Measurements from ENCODE around the gene PGBD5.

Gene PGBD5

GRCh38 chr1:230340526-230341161 lies 85.5 kb downstream of the PGBD5 start:
- TF ChIP-seq SNAI2 (CRISPR knock-in tag; IDR thresholded peaks at IDR 0.05), result no peak
- TF ChIP-seq, protein P1, sequence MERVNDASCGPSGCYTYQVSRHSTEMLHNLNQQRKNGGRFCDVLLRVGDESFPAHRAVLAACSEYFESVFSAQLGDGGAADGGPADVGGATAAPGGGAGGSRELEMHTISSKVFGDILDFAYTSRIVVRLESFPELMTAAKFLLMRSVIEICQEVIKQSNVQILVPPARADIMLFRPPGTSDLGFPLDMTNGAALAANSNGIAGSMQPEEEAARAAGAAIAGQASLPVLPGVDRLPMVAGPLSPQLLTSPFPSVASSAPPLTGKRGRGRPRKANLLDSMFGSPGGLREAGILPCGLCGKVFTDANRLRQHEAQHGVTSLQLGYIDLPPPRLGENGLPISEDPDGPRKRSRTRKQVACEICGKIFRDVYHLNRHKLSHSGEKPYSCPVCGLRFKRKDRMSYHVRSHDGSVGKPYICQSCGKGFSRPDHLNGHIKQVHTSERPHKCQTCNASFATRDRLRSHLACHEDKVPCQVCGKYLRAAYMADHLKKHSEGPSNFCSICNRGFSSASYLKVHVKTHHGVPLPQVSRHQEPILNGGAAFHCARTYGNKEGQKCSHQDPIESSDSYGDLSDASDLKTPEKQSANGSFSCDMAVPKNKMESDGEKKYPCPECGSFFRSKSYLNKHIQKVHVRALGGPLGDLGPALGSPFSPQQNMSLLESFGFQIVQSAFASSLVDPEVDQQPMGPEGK (CRISPR knock-in tag; IDR thresholded peaks at IDR 0.05; ENCODE audit: borderline replicate concordance), result no peak
- TF ChIP-seq OSR1 (CRISPR knock-in tag; IDR thresholded peaks at IDR 0.05), result no peak
- no peak for TF ChIP-seq RARB (CRISPR knock-in tag; IDR thresholded peaks at IDR 0.05)
- no peak for TF ChIP-seq TCF4 (CRISPR knock-in tag; IDR thresholded peaks at IDR 0.05; ENCODE audit: borderline replicate concordance)
- TF ChIP-seq CSDC2 (CRISPR knock-in tag; IDR thresholded peaks at IDR 0.05), result no peak
- TF ChIP-seq ZFP30 (CRISPR knock-in tag; IDR thresholded peaks at IDR 0.05), result no peak
- TF ChIP-seq ESRRG (CRISPR knock-in tag; IDR thresholded peaks at IDR 0.05), result no peak
- TF ChIP-seq ZFP3 (CRISPR knock-in tag; IDR thresholded peaks at IDR 0.05), result no peak
- TF ChIP-seq POU6F1 (CRISPR knock-in tag; IDR thresholded peaks at IDR 0.05; ENCODE audit: borderline replicate concordance, low read depth), result no peak
- no peak for TF ChIP-seq GLIS3 (CRISPR knock-in tag; IDR thresholded peaks at IDR 0.05)
- no peak for TF ChIP-seq ZNF70 (CRISPR knock-in tag; IDR thresholded peaks at IDR 0.05)
- no peak for TF ChIP-seq ISL1 (CRISPR knock-in tag; IDR thresholded peaks at IDR 0.05)
- no peak for TF ChIP-seq TOX (CRISPR knock-in tag; IDR thresholded peaks at IDR 0.05; ENCODE audit: borderline replicate concordance)
- no peak for TF ChIP-seq ZNF565 (CRISPR knock-in tag; conservative IDR thresholded peaks at IDR 0.05; ENCODE audit: low read depth)
- TF ChIP-seq ZNF8 (CRISPR knock-in tag; IDR thresholded peaks at IDR 0.05), result no peak
- no peak for TF ChIP-seq TSHZ2 (CRISPR knock-in tag; IDR thresholded peaks at IDR 0.05)
- no peak for TF ChIP-seq PPARA (CRISPR knock-in tag; IDR thresholded peaks at IDR 0.05; ENCODE audit: borderline replicate concordance)
- ATAC-seq, result no peak

GRCh38 chr1:230339033-230339432 lies 87.1 kb downstream of the PGBD5 start:
- TF ChIP-seq ZNF8 (CRISPR knock-in tag; IDR thresholded peaks at IDR 0.05) (no peak), TSHZ2 (CRISPR knock-in tag; IDR thresholded peaks at IDR 0.05) (no peak), ZNF565 (CRISPR knock-in tag; conservative IDR thresholded peaks at IDR 0.05; ENCODE audit: low read depth) (no peak), POU6F1 (CRISPR knock-in tag; IDR thresholded peaks at IDR 0.05; ENCODE audit: borderline replicate concordance, low read depth) (no peak), ESRRG (CRISPR knock-in tag; IDR thresholded peaks at IDR 0.05) (no peak), ARNTL (CRISPR knock-in tag; IDR thresholded peaks at IDR 0.05; ENCODE audit: borderline replicate concordance, low read depth) (no peak), PPARA (CRISPR knock-in tag; IDR thresholded peaks at IDR 0.05; ENCODE audit: borderline replicate concordance) (no peak), GLIS3 (CRISPR knock-in tag; IDR thresholded peaks at IDR 0.05) (no peak), ISL1 (CRISPR knock-in tag; IDR thresholded peaks at IDR 0.05) (no peak), ZC3H10 (CRISPR knock-in tag; IDR thresholded peaks at IDR 0.05) (no peak), TOX (CRISPR knock-in tag; IDR thresholded peaks at IDR 0.05; ENCODE audit: borderline replicate concordance) (no peak), OSR1 (CRISPR knock-in tag; IDR thresholded peaks at IDR 0.05) (no peak), ZFP3 (CRISPR knock-in tag; IDR thresholded peaks at IDR 0.05) (no peak), RARB (CRISPR knock-in tag; IDR thresholded peaks at IDR 0.05) (no peak), BACH2 (CRISPR knock-in tag; IDR thresholded peaks at IDR 0.05; ENCODE audit: borderline replicate concordance) (no peak)
- TF ChIP-seq, protein P2, sequence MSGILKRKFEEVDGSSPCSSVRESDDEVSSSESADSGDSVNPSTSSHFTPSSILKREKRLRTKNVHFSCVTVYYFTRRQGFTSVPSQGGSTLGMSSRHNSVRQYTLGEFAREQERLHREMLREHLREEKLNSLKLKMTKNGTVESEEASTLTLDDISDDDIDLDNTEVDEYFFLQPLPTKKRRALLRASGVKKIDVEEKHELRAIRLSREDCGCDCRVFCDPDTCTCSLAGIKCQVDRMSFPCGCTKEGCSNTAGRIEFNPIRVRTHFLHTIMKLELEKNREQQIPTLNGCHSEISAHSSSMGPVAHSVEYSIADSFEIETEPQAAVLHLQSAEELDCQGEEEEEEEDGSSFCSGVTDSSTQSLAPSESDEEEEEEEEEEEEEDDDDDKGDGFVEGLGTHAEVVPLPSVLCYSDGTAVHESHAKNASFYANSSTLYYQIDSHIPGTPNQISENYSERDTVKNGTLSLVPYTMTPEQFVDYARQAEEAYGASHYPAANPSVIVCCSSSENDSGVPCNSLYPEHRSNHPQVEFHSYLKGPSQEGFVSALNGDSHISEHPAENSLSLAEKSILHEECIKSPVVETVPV (CRISPR knock-in tag; IDR thresholded peaks at IDR 0.05), result no peak
- no peak for ATAC-seq

Data from SK-N-SH treated with all-trans-retinoic acid at 6 μM for 48 hours (cell line).